NK-92 (cell line): ENCODE measurements around the gene FBXO17.
"Not testable (repeated sequence)": the region's sequence is repeated elsewhere in the genome, so short reads cannot be mapped to it uniquely, and the experiment has no call there.

ENCODE experiments used
- DNase-seq: peaks from one replicate; lab custom pipeline; 2025; ENCODE audit not compliant: unreplicated experiment; lab: John Stamatoyannopoulos, UW

Gene FBXO17

DNA sequence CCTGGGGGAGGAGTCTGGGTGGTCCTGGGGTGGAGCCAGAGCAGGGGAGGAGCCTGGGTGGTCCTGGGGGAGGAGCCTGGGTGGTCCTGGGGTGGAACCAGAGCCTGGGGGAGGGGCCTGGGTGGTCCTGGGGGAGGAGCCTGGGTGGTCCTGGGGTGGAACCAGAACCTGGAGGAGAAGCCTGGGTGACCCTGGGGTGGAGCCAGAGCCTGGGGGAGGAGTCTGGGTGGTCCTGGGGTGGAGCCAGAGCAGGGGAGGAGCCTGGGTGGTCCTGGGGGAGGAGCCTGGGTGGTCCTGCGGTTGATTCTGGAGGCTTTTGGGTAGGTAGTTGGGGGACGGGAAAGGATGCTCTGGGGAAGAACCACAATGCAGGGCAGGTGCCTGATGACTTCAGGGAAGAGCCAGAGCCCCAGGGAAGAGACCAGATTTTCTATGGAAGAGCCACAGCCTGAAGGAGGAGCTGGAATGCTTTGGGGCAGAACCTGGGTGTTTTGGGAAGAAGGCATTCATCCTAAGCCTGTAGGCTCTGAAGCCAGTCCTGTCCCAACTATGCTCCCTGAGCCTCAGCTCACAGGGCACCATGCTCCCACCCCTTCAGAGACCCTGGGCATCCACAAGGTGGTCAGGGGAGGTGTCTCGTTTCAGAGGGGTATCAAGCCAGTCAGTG lies 29.8 kb downstream of the FBXO17 start:
- DNase-seq: no peak

DNA sequence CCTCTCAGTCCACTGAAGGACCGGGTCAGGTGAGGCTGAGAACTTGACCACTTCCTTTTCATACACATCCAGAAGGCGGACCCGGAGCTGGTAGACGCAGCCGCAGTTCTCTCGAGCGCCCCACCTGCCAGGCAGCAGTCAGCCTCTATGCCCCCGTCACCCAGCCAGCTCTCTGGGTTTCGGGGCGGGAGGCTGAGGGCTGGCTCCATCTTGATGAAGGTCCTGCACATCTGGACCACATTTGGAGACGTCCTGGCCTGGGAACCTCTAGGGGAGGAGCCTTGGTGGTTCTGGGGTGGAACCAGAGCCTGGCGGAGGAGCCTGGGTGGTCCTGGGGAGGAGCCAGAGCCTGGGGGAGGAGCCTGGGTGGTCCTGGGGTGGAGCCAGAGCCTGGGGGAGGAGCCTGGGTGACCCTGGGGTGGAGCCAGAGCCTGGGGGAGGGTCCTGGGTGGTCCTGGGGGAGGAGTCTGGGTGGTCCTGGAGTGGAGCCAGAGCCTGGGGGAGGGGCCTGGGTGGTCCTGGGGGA lies 30.5 kb downstream of the FBXO17 start:
- no peak for DNase-seq

DNA sequence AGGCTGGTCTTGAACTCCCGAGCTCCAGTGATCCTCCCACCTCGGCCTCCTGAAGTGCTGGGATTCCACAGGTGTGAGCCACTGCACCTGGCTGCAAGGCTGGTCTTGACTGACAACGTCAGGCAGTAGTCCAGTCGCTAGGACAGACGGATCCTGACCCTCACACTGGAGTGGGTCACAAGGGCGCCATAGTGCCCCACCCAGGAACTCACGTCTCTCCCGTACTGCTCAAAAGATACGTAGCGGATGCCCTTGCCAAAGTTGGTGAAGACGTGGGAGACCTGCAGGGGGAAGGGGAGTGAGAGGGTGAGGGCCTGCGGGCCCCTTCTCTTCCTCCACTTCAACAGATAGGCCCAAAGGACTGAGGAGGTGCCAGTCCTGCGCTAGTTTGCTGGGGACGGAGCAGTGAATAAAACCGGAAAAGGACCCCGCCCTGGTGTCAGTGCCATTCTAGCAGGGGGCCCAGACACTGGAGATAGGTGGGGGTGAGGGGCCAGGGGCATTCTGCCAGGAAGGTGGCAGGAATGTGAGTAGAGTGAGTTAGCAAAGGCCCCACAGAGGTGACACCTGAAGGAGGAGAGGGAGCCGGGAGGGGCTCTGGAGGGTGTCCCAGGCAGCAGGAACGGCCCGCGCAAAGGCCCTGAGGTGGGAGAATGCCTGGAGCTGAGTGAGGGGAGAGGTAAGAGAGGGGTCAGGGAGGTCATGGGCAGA lies 32.9 kb downstream of the FBXO17 start:
- DNase-seq: no peak

DNA sequence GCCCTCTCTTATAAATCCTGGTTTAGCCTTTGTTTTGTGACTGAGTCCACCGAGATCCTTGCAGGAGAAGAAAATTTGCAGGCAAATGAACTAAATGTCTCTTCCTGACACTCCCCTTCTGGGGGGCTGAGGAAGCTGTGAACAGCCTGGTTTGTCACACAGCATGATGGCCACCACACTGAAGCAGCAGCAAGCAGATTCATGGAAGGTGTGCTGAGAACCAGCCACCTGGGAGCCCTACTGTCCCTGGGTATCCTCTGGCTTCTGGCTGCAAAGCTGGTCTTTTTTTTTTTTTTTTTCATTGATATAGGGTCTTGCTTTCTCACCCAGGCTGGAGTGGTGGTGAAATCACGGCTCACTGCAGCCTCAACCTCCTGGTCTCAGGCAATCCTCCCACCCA lies 33.6 kb downstream of the FBXO17 start:
- DNase-seq: no peak

DNA sequence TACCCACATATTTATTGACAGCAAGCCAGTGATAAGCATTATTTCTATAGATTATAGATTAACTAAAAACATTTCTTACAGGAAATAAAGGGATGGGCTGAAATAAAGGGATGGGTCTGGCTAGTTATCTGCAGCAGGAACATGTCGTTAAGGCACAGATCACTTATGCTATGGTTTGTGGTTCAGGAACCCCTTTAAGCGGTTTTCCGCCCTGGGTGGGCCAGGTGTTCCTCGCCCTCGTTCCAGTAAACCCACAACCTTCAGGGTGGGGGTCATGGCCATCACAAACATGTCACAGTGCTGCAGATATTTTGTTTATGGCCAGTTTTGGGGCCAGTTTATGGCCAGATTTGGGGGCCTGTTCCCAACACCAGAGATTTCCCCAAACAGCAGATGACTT lies 34.1 kb downstream of the FBXO17 start:
- DNase-seq: not testable (repeated sequence)

DNA sequence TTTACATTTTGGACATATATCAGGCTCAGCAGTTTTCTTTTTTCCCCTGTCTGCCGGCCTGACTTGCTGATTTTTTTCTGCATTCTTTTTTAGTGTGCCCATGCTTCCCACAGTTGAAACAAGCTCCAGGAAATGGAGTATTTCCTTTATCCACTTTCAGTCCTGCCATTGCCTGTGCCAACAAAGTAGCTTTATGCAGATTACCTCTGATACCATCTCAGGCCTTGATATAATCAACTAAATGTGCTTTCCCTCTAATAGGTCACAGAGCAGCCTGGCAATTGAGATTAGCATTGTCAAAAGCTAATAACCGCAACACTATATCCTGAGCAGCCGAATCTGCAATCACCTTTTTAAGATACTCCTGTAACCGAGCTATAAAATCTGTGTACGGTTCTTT lies 35.6 kb downstream of the FBXO17 start:
- no peak for DNase-seq

DNA sequence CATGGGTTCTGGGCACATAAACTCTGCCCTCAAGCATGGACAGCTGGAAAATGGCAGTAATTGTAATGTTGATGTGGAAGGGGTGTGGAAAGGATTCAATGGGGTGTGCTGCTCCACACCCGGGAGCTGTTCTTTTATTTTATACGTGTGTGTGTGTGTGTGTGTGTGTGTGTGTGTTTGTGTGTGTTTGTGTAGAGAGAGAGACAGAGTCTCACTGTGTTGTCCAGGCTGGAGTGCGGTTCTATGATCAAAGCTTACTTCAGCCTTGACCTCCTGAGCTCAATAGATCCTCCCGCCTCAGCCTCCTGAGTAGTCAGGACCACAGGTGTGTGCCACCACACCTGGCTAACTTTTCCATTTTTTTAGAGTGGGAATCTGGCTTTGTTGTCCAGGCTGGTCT lies 42.0 kb downstream of the FBXO17 start:
- DNase-seq: no peak

DNA sequence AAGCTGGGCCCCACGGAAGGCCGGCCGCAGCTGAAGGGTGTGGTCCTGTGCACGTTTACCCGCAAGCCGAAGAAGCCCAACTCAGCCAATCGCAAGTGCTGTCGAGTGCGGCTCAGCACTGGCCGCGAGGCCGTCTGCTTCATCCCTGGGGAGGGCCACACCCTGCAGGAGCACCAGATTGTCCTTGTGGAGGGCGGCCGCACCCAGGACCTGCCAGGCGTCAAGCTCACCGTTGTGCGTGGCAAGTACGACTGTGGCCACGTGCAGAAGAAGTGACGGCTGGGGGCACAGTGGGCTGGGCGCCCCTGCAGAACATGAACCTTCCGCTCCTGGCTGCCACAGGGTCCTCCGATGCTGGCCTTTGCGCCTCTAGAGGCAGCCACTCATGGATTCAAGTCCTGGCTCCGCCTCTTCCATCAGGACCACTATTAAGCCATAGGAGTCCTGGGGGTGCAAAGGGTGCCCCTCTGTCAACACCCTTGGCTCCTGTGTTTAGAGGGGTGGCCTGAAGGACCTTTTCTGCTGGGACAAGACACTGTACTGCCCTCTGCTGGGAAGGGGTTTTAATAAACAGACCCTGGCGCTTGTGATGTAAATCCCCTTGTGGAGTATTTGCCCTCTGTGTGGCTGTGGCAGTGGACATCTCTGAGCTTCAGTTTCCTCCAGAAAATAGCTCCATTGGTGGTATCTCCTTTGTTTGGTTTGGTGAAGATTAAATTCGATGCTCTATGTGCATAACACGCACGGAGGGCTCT lies 42.9 kb downstream of the FBXO17 start:
- no peak for DNase-seq

DNA sequence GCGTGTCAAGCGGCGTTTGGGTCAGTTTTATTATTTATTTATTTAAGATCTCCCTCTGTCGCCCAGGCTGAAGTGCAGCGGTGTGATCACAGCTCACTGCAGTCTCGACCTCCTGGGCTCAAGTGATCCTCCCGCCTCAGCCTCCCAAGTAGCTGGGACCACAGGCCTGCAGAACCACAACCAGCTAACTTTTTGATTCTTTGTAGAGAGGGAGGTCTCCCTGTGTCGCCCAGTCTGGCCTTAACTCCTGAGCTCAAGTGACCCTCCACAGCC lies 44.1 kb downstream of the FBXO17 start:
- DNase-seq: no peak

DNA sequence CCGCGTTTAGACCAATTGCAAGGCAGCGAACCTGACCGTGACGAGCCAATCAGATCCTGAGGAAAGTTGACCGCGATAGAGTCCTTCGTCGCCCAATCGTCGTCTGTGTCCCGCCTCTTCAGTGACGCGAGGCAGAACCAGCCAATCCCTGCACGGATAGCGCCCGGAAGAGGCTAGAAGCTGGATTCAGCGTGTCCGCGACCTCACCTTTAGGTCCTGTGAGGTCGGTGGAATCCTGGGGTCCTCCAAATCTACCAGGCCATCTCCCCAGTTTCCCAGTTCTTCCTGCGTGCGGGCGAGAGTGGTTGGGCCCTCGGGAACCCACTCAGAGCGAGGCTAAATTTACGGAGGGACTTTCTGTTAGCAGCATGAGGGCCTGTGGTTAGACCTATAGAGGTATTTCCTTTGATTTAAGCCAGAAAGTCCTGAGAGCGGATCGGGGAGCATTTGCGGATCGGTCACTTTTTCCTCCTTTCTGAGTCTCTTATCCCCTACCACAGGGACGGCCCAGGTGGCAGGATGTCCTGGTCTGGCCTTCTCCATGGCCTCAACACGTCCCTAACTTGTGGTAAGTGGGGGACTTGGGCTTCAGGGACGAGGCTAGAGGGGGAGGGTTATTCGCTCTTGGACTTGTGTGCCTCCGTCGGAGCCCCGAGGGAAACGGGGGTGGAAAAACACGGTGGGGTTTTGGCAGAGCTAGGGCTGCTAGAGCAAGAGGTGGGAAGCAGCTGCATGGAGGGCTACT lies 44.6 kb downstream of the FBXO17 start, which contains the start of gene MRPS12:
Gene MRPS12, plus strand, starts transcription at position 169 of the 745 bp plus-strand sequence. Its CDS starts 351 bp downstream, at position 520.
- peak; percentile 93 for DNase-seq

DNA sequence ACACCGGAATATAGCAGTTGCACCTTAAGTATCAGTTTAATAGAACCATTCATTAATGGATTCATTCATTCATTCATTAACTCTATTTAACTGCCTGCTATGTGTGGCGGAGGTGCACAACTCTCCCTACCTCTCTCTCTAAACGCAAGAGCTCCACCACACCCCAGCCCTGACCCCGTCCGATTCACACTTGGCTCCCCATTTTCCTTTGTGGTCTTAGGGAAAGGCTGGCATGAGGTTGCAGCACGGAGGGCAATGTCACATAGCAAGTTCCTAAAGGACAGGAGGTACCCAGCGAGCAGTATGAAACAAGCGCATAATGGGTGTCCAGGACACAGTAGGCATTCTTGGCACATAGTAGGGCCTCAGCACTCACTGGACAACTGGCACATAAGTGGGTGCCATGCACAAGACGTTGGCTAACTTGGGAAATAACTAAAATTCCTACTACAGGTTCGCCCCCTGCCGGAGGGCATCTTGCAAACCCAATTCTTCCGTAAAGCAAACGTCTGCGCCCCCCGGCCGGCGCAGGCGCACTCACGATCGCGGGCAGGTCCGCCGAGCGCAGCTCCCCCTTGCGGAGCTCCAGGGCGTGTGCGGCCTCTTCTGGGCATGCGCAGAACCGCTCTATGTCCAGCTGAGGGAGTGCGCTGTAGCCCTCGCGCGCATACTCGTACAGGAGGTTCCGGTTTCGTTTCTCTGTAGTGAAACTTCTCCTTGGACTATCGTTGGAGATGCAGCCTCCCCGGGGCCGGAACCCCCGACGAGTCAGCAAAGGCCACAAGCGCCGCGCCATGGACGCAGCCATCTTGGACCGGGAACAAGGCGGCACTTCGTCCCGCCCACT lies 45.4 kb downstream of the FBXO17 start, which contains the start of gene SARS2:
Gene SARS2, minus strand, starts transcription at position 835 of the 847 bp plus-strand sequence. Its CDS starts 27 bp downstream, at position 808.
- peak; percentile 91 for DNase-seq

DNA sequence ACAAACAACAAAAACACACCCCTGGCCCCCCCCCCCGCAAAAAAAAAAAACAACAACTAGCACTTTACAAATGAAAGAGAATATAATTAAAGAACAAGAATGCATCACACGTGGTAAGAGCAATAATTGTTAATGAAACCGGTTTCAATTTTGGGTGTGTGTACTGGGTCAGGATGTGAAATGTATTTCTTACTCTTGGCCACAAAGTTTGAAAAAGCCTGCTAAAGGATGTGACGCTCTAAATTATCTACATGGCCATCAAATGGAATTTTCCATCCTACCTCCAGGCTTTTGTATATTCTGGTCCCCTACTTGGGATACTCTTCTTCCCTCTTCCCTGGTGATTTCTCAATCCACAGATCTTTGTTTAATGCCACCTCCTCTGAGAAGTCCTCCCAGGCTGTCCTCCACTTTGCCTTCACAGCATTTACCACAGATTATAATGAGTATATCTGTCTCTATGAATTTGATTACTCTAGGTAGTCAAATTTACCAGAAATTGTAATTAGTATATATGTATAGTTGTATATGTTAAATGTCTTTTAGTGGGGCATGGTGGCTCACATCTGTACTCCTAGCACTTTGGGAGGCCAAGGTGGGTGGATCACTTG lies 47.0 kb downstream of the FBXO17 start:
- DNase-seq: no peak

DNA sequence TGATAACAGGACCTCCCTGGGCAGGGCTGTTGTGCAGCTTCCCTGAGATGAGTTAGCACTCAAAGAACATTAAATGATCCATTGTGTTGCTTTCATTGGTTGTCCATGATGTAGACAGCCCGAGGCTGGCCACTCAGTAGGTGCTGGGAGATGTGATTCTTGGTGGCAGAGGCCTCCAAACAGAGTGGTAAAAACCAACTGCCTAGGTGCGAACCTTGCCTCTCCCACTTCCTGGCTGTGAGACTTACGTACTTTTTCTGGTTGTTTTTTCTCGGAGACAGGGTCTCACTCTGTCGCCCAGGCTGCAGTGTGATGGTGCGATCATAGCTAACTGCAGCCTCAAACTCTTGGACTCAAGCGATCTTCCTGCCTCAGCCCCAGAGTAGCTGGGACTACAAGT lies 51.2 kb downstream of the FBXO17 start:
- DNase-seq: no peak

DNA sequence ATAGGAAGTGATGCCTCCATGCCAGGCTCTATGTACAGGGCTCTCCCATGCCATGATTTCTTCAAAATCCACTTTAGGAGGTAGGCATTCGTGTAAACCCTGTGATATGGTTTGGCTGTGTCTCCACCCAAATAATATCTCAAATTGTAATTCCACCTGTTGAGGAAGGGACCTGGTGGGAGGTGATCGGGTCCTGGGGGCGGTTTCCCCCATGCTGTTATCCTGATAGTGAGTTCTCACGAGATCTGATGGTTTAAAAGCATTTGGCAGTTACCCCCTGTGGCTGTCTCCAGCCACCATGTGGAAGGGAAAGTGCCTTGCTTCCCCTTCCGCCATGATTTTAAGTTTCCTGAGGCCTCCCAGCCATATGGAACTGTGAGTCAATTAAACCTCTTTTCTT lies 53.1 kb downstream of the FBXO17 start:
- no peak for DNase-seq

DNA sequence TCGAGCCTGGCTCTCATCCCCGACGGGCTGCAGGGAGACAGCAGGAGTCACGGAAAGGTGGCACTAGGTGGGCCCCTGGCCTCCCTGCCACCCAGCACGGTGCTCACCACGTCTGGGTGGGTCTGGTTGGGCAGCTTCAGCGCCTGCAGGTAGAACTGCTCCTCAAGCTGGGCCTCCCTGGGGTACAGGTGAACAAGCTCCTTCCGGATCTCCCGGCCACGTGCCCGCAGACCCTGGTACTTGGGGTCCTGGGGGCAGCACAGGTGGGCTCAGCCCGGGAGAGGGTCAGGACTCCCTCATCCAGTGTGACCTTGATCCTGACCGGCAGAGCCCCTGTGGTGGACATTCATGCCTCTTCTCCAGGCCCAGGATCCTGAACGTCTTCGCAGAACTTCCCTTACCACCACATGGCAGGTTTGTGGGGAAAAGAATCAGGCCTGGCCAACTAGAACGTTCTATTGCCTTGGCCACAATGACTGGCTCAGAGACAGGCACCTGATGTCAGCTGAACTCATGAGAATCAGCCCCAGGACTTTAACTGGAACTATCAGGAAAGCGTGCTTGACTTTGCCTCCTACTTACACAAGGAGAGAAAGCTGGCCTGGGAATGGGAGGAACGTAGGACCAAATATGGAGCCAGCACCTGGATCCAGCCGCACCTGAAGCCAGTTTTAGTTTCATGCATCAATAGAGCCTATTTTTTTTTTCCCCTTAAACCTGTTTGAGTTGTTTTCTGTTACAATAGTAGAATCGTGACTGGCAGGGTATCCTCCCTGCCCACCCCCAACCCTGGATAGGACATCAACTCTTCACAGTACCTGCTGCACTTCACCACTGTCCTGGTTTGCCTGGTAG lies 53.9 kb downstream of the FBXO17 start:
- DNase-seq: no peak

DNA sequence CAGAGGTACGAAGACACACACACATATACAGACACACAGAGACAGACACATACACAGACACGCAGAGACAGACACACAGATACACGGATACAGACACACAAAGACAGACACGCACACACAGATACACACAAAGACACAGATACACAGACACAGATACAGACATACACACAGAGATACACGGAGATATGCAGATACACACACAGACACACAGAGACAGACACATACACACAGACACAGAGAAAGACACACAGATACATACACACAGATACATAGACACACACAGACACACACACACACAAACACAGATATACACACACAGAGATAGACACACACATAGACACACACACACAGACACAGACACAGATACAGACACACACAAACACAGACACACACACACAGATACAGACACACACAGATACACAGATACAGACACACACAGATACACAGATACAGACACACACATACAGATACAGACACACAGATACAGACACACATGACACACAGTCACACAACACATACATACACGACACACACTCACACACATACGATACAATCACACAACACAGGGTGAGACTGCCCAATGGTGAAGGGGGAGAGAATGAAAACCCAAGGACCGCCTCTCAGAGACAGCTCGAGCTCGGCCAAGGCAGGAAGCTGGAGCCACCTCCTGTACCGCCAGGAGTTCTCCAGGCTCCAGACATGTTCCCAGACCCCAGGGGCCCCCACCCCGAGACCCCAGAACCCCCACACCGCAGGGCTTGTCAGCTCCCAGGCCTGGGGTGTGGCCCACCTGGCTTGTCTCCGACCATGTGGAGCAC lies 54.7 kb downstream of the FBXO17 start:
- no peak for DNase-seq

DNA sequence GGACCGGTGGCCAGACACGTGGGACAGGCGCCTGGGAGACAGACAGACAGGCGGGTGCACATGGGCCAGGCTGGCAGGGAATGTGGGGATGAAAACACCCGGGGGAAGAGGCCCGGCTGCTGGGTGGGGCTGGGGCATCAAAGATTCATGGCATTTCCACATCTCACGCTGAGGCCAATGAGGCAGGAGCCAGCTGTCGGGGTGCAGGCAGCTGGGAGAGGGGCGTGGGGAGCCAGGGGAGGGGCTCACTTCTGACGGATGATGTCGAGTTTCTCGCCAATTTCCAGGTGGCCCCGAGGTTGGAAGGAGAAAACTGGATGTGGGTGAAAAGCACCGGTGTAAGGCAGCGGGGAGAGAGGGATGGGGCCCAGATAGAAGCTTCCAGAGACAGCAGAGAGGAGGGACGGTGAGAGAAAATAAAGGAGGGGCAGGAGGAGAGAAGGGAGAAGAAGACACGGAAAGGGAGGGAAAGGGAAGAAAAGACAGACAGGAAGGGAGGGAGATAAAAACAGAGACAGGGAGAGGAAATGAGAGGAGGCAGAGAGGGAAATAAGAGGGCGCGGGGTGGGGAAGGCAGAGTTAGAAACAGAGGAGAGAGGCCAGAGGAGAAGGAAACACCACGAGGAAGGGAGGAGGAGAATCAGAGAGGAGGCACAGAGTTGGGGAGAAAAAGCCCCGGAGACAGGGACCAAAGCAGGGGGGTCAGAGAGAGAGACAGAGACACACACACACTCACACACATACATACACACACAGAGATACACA lies 55.5 kb downstream of the FBXO17 start:
- no peak for DNase-seq
